ENCODE data around the gene FRAT2. TPM values are rescaled to one million over a fixed set of nuclear protein-coding genes. Genes with fewer than 3 reads are reported as not detected.

Gene FRAT2, protein sequence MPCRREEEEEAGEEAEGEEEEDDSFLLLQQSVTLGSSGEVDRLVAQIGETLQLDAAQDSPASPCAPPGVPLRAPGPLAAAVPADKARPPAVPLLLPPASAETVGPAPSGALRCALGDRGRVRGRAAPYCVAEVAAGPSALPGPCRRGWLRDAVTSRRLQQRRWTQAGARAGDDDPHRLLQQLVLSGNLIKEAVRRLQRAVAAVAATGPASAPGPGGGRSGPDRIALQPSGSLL
- polyA plus RNA-seq (ENCODE audit: insufficient read length in 10 of 10), result 1 to 10 TPM; 2.6 to 5.8 (median 3.7) TPM
- long read RNA-seq, donor 1, transcript FRAT2-201 (1 exons, 2,213 nt), result major isoform, 7 of 7 reads
- long read RNA-seq, donor 1, partial matches to known transcripts, result 0 of 7 reads
- long read RNA-seq, donor 1, other reads (novel, unspliced or antisense), result 0 of 7 reads
- long read RNA-seq, donor 2, transcript FRAT2-201 (1 exons, 2,213 nt), result major isoform, 6 of 6 reads
- long read RNA-seq, donor 2, partial matches to known transcripts, result 0 of 6 reads
- long read RNA-seq, donor 2, other reads (novel, unspliced or antisense), result 0 of 6 reads
- long read RNA-seq, donor 3, result 0 reads
- long read RNA-seq, donor 4, partial matches to known transcripts, result 0 of 4 reads
- long read RNA-seq, donor 4, other reads (novel, unspliced or antisense), result 0 of 4 reads
- long read RNA-seq, donor 5, transcript FRAT2-201 (1 exons, 2,213 nt), result major isoform, 11 of 11 reads
- long read RNA-seq, donor 5, partial matches to known transcripts, result 0 of 11 reads
- long read RNA-seq, donor 5, other reads (novel, unspliced or antisense), result 0 of 11 reads
- long read RNA-seq, donor 6, transcript FRAT2-201 (1 exons, 2,213 nt), result major isoform, 8 of 8 reads
- long read RNA-seq, donor 6, partial matches to known transcripts, result 0 of 8 reads
- long read RNA-seq, donor 6, other reads (novel, unspliced or antisense), result 0 of 8 reads
- long read RNA-seq, donor 7, transcript FRAT2-201 (1 exons, 2,213 nt), result major isoform, 5 of 5 reads
- long read RNA-seq, donor 7, partial matches to known transcripts, result 0 of 5 reads
- long read RNA-seq, donor 7, other reads (novel, unspliced or antisense), result 0 of 5 reads
- long read RNA-seq, donor 8, transcript FRAT2-201 (1 exons, 2,213 nt), result major isoform, 10 of 10 reads
- long read RNA-seq, donor 8, partial matches to known transcripts, result 0 of 10 reads
- long read RNA-seq, donor 8, other reads (novel, unspliced or antisense), result 0 of 10 reads
- long read RNA-seq, donor 9, result 0 reads

DNA sequence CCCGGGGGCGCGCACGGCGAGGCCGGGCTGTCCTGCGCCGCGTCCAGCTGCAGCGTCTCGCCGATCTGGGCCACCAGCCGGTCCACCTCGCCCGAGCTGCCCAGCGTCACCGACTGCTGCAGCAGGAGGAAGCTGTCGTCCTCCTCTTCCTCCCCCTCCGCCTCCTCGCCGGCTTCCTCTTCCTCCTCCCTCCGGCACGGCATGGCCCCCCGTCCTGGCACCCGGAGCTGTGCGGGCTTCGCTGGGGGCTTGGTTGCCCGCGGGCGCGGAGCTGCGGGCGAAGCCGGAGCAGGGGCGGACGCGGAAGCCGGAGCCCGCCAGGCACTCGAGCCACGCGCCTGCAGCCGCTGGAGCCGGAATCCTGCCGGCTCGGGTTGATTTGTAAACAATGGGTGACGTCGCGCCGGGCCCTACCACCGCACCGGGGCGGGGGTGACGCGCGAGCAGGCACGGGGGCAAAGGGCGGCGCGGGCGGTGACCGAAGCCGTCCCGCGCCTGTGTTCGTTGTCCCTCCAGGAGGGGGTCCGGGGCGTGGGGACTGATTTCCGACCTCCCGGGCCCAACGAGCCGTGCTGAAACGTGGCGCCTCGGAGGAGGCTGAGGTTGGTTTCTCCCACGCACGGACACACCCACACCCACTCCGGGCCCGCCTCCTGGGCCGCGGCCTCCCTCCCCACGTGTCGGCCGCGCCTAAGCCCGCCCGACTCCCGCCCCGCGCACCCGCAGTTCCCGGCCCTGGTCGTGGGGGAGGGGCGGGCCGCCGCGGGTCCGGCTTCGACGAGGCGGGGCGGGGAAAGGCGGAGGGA is at the start of gene FRAT2:
TSS of gene FRAT2 (minus strand) at position 360 of the 806 bp plus-strand sequence. CDS start at position 203, 157 bp downstream.
- DNase-seq, result peak; percentile 90 to 98 (median 95)

DNA sequence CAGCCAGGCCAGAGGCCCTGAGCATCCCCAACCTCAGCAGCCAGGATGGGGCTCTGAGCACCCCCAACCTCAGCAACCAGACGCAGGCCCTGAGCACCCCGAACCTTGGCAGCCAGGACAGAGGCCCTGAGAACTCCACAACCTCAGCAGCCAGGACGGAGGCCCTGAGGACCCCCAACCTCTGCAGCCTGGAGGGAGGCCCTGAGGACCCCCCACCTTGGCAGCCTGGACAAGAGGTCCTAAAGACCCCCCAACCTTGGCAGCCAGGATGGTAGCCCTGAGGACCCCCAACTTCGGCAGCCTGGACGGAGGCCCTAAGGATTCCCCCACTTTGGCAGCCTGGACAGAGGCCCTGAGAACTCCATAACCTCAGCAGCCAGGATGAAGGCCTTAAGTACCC is 49.6 kb upstream of the FRAT2 start:
- no peak for DNase-seq

DNA sequence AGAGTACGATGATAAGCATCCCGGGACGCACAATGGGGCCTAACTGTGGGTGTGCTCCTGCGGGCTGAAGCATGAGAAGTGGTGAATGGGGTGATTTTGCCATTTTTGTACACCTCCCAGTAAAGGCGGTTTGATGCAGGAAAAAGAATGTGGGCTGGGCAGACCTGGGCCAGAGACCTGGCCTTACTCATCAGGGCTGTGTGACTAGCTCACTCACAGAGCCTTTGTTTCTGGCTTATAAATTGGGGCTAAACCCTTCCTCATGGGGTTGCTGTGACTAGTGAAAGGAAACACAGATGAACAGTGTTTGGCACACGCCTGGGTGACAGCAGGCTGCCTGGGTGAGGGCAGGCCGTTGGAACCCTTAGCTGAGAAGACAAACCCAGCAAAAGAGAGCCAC is 48.6 kb upstream of the FRAT2 start:
- no peak for DNase-seq

DNA sequence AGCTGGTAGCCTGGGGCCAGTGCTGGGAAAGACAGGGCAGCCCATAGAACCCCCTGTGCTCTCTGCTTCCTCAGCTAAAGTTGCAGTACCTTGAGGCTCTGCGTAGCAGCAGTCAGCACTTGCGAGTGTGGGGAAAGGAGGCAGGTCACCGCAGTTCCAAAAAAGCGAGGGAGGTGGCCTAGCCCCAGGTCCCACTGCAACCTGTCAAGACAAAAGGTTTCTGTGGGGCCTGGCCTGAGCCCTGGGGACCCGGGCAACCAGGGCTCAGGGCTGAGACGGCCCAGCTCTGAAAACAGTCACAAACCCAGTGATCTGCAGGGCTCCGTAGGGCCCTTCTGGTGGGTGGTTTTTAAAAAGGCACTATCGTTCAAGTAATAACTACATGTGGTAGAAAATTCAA is 47.1 kb upstream of the FRAT2 start:
- DNase-seq, result no peak

DNA sequence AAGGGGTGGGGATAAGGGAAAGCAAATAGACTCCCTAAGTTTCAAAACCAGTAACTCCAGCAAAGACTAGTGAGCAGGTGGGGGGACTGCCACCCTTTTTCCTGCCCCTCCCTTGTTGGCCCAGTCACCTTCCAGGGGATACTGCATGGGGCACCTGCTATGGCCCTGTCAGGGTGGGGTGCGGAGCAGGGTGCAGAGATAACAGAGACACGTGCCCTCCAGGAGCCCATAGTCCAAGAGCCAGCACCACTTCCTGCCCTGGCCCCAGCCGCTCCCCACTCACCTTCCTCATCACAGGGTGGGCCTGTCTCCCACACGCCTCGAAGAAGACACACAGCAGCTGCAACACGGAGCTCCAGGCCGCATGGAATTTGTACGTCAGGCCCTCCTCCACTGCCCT is 46.0 kb upstream of the FRAT2 start:
- DNase-seq, result no peak

DNA sequence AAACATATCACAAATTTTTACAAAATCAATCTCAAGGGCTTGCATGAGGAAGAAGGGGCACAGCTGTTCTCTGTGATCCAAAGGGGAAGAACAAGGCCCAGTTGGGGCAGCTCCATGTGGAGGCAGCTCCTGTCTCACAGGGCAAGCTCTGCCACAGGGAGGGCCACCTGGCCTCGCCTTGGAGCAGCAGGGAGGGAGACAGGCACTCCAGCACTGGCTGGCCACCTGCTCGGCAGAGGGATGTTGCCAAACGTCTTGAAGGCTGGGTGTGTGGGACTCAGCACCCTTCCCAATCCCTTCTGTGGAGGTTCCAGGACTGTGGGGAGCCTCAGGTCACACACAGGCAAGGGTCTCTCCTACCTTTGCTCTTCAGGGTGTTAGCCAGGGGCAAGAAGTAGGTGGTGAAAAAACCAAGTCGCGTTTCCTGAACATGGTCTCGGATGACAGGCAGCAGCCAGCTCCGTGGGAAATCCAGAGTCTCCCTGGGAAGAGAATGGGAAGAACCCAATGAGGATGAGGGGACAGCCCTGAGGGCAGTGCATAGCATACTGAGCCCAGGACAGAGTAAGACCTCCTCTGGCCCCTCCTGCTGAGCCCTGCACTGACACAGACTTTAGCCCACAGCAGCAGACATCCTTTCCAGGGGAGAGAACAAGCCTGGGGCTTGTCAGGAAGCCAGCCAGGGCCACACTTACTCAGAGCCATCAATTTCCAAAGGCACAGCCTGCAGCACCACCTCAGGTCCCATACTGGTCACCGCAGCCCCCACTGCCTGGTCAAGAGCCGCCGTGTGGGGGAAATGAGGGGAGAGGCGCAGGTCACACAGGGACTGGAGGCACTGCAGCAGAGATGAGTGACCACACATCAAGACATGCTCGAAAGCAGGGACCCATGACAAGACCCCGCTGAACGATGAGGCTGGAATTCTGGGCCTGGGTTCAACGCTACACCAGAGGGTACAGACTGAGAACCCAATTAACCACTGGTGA is 44.7 kb upstream of the FRAT2 start:
- DNase-seq, result no peak

DNA sequence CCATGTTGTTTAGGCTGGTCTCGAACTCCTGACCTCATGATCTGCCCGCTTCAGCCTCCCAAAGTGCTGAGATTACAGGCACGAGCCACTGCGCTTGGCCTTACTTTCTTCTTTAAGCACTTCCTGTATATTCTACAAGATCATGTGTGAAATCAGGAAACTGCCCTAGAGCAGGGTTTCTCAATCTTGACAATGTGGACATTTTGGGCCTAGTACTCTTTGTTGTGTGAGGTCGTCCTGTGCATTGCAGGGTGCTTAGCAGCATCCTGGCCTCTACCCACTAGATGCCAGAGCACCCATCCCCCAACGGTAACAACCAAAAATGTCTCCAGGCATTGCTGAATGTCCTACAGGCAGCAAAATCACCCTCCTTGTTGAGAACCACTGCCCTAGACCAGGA is 41.9 kb upstream of the FRAT2 start:
- no peak for DNase-seq

DNA sequence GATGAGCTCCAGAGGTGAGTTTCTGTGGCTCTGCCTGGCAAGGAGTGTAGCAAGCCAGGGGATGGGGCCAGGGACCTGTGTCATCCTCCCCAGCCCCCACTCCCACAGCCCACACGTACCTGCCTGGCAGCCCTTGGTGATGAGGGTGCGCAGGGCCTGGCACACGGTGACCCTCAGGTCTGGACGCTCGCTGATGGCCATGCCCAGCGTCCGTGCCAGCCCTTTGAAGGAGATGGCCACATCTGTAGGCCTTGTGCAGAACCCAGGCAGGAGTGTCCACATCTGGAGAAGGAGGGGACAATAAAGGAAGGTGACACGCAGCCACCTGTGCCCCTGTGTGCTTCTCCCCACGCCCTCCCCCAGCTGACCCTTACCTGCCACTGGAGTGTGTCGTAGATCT is 38.9 kb upstream of the FRAT2 start:
- no peak for DNase-seq

DNA sequence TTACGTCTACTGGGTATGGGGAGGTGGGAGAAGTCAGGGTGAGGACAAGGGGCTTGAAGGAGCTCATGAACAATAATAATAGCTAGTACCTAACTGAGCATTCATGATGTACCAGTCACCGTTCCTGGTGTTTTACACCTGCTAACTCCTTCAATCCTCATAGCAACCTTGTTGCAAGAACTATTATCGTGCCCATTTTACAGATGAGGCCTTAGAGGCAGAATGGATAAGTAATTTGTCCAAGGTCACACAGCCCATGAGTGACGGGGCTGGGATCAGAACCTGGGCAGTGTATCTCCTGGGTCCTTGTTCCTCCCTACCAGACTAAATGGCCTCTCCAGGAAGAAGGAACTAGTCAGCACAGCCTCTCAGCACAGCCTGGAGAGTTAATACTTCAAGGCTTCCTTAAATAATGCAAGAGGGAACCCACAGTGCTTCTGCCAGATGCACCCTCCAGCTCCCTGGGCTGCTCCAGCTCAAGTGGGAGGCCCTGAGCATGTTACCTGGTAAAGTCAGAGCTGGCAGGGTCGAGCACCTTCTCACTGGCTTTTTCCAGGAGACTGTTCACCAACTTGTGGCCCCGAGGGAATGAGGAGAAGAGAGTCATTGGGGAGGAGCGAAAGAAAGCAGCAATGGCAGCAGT is 37.8 kb upstream of the FRAT2 start:
- no peak for DNase-seq

DNA sequence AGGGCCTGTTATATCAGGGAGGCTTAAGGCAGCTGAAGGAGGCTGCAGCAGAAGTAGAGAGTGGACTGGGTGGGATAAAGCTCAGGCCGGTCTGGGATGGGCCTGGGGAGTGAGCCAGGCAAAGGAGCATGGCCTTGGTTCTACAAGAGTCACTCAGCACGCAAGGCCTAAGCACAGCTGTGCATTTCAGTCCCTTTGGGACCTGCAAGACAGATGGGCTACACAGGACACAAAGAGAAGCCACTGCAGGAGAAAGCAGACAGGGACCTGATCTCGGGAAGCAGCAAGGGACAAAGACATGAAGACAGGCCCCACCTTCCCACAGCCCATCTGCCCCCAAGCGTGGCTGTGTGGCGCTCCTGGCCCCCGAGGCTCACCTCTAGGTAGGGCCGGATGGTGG is 37.2 kb upstream of the FRAT2 start:
- peak in 1 of 3 donors; percentile 41 for DNase-seq

DNA sequence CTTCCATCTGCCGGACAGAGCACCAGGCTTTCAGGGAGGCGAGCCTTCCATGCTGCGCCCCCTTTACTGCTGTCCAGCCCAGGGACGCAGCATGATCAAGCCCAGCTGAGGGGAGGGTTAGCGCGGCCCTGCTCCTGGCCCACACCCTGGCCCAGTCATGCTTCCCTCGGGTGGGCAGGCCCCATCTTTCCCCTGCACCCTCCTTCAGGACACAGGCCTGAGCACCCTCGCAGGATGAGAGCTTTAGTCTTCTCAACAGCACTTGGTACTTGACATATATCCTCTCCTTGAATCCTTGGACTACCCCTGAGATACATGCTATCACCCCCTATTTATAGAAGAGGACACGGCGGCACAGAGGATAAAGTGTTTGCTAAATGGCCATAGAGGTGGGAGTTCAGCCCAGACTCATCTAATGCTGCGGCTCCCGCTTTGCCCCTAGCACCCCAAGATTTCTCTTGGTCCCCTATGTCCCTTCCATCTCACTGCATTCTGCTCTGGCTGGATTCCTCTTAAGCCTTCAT is 32.7 kb upstream of the FRAT2 start:
- no peak for DNase-seq

DNA sequence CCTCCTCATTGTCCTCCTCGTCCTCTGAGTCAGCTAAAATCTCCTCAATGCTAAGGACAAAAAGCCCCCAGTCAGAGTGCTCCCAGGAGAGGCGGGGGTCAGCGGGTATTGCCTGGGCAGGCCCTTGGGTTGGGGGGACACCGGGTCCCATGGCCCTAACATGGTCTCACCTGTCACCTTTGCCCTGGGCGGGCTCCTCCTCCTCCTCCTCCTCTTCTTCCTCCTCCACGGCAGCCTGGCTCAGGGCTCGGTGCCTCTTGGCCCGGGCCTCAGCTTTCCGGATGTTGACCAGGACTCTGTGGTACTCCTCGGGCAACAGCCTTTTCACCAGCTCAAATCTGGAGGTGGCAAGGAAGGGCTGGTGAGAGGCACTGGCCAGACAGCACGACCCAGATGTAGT is 32.0 kb upstream of the FRAT2 start:
- DNase-seq, result no peak

DNA sequence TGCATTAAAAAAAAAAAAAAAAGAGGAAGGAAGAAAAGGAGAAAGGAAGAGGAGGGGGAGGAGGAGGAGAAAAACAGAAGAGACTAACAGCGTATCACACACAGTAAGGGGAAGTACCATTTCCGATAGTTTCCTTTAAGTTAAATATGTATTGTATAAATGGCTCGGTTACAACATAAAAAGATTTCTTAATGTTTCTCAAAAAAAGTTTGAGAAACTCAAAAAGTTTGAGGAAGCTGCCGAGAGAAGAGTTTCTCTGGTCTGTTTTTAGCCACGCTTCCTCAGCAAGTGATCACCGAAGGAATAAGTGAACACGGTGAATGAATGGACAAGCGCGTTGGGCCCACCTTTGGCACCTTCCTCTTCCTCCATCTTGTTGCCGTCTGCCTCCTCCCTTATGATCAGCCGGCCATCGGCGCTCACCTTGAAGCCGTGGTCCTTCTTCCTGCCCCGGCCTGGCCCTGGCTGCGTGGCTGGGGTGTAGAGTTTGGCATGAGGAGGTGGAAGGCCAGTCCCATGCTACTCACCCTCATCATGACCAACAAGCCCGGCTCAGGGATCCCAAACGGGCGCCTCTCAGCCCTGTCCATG is 31.3 kb upstream of the FRAT2 start:
- no peak for DNase-seq

DNA sequence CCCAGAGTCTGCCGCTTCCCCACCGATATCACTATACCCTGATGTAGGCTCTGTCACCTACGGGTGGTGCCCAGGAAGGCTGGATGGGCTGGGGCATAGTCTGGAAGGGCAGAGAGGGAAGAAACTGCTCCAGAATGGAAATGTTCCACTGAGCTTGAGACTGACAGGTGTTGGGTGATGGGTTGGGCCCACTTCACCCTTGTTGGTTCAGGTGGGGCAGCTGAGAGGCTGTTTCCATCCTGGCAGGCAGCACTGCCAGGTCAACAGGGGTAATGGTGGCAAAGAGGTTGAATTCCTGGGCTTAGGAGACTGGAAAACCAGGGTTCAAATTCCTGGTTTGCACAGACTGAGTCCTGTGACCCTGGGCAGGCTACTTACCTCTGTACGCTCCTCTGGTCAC is 28.5 kb upstream of the FRAT2 start:
- no peak for DNase-seq

DNA sequence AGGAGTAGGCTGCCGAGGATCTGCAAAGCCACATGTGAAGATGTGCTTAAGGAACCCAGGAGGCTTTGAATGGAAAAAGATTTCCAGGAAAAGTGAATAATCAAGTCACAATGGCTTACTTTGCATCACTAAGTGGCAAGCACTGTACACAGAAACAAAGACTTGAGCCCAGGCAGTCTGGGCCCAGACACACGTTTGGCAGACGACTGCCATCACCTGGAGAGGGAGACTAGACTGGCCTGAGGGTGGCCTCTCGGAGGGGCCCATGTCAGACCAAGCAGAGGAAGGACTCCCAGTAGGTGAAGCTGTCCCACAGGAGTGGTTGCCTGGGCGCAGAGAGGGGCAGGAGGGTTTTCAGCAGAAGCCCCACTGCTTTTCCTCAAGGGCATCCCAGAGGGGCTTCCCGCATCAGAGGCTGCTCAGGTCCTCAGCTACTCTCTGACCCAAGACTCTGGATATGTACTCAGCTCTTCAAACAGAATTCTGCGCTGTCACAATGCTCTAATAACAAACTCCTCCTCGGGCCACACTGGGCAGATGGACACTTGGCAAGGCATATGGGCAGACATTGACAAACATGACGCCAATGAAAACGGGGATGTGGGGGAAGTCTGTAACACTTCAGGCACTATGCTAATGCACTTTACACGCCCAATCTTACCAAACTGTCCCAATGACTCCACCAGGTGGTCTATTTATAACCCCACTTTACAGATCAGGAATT is 27.9 kb upstream of the FRAT2 start:
- no peak for DNase-seq

DNA sequence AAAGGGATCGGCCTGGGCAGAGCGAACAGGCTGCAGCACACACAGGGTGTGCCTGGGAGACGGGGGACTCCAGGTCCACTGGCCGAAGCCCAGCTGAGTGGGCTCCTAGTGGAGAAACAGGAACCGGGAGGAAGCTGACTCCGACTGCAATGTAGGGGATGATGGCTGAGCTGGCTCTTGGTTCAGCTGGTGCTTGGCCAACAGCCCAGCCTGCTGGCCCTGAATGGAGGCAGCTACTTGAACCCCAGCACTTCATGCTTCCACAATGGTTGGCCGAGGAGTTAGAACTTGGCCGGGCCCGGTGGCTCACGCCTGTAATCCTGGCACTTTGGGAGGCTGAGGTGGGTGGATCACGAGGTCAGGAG is 27.0 kb upstream of the FRAT2 start:
- no peak for DNase-seq

DNA sequence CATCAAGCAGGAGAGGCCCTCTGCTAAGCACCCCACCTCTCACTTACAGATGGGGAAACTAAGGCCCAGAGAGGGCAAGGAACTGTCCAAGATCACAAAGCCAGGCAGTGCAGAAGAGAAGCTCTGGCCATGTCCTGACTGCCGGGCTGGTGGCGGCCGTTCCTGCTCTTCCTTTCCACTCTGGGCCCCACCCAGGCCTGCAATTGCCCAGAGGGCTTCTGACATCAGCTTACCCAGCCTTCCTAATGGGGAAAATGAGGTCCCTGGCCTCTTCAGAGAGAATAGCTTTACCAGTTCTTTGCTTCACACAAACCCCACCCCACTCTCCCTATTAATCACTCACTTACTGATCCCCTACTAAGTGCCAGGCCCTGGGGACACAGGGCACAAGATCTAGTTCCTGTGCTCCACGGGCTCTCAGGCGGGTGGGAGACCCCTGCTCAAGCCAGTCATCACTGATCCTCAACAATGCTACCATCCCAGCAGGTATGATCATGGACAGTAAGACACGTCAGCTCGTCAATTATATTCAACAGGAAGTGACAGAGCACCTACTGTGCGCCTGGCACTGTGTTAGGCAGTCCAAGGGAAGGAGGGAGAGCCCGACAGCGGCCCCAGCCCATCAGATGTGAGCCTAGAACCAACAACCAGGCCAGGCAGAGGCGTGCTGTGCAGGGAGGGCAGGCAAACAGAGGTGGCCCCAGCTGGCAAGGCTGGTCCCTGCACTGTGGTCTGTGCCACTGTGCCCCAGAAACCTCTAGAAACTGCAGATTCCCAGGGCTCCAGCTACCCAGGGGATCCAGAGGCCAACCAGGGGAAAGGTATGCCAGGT is 26.4 kb upstream of the FRAT2 start:
- no peak for DNase-seq
